ENCODE data around the gene APOL2. TPM values are rescaled to one million over a fixed set of nuclear protein-coding genes. Genes with fewer than 3 reads are reported as not detected.
"Not testable (repeated sequence)": the region's sequence is repeated elsewhere in the genome, so short reads cannot be mapped to it uniquely, and the experiment has no call there.

Gene APOL2
- total RNA-seq, 1 donor = 78.2 TPM

DNA sequence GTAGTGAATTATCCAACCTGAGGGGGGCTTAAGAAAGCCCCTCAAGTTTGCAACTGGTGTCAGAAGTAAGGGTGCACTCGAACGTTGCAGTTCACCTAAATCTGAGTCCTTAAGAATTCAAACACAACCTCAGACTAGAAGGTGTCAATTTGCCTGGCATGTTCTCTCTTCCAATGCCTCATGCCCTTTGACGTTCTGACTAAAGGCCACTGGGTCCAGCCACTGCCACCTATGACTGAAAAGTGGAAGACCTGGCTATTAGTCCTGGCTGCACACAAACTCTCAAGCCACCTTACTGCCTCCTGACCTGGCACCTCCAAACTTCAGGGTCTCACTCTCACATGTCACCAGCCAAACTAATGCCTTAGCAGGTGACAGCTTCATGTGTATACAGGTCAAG, 45.8 kb downstream of the APOL2 start:
- DNase-seq (ENCODE audit: low read depth) = no peak
- TF ChIP-seq, protein P1, sequence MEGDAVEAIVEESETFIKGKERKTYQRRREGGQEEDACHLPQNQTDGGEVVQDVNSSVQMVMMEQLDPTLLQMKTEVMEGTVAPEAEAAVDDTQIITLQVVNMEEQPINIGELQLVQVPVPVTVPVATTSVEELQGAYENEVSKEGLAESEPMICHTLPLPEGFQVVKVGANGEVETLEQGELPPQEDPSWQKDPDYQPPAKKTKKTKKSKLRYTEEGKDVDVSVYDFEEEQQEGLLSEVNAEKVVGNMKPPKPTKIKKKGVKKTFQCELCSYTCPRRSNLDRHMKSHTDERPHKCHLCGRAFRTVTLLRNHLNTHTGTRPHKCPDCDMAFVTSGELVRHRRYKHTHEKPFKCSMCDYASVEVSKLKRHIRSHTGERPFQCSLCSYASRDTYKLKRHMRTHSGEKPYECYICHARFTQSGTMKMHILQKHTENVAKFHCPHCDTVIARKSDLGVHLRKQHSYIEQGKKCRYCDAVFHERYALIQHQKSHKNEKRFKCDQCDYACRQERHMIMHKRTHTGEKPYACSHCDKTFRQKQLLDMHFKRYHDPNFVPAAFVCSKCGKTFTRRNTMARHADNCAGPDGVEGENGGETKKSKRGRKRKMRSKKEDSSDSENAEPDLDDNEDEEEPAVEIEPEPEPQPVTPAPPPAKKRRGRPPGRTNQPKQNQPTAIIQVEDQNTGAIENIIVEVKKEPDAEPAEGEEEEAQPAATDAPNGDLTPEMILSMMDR (IDR thresholded peaks at IDR 0.05; ENCODE audit: insufficient read depth, low read depth, low read length) = no peak
- H3K4me3 ChIP-seq (ENCODE audit: low read depth, low read length) = no peak overlapping the region

DNA sequence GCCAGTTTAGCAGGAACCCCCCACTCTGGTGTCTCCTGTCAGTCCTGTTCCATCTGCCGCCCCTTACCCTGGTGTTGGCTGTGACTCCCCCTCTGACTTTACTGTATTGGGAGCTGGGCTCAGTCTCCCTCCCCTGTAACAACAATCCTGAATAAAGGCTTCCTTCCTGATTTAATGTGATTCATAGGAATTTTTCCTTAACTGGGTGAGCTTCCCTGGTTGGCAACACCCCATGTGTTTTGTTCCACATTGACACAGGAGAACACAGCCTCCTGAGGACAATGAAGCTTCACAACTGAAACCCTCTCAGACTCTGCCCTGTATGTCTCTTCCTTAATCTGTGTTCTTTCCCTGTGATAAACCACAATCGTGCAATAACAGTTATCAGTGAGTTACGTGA, 46.2 kb downstream of the APOL2 start:
- no peak for DNase-seq (ENCODE audit: low read depth)
- H3K4me3 ChIP-seq (ENCODE audit: low read depth, low read length) = no peak overlapping the region
- TF ChIP-seq, protein P1 (IDR thresholded peaks at IDR 0.05; ENCODE audit: insufficient read depth, low read depth, low read length) = no peak

DNA sequence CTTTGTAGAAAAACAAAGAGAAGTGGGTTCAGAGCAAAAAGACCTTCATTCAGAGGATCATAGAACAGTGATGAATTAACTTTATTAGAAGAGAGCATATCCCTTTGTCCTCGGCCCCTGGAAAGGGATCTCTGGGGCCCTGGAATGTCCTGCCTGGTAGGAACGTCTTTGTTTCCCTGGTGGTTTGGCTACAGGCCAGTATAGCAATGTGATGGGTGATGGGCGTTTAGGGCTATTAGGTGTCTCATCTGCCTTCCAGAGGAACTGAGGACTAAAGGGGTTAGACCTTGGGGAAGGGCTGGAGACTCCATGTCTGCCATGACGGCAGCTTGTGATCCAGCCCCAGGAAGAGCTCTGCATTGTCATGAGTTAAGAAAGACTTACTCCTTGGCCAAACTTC, 46.8 kb downstream of the APOL2 start:
- DNase-seq (ENCODE audit: low read depth) = no peak
- TF ChIP-seq, protein P1 (IDR thresholded peaks at IDR 0.05; ENCODE audit: insufficient read depth, low read depth, low read length) = no peak
- H3K4me3 ChIP-seq (ENCODE audit: low read depth, low read length) = no peak overlapping the region

DNA sequence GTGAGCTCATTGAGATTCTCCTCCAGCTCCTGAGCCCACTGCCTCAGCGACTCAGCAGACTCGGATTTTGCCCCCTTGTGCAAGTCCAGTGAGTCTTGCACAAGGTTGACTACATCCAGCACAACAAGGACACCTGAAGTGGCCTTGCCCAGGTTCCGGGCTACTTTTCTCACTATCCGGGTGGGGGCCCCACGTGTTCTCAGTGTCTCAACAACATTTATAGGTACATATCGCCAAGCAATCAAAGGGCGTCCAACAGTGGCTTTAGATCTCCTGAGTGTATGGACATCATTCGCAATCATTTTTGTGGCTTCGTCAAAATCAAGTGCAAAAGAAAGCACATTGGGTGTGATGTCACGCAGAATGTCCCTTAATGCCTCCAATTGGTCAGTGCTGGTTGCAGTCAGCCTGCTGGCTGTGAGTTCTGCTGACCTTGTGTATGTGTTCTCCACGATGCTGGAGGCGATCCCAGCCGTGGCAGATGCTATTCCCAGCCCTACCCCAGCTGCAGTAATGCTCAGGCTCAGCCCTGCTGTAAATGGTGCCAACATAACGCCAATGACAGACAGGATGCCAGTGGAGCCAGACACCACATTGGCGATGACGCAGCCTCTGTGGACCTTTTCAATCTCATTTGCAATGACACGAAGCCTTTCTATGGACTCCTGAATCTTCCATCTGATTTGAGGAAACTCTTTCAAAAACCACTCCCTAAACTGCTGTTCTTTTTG, 48.1 kb downstream of the APOL2 start:
- TF ChIP-seq, protein P1 (IDR thresholded peaks at IDR 0.05; ENCODE audit: insufficient read depth, low read depth, low read length) = no peak
- no peak overlapping the region for H3K4me3 ChIP-seq (ENCODE audit: low read depth, low read length)
- DNase-seq (ENCODE audit: low read depth) = peak; percentile 42

DNA sequence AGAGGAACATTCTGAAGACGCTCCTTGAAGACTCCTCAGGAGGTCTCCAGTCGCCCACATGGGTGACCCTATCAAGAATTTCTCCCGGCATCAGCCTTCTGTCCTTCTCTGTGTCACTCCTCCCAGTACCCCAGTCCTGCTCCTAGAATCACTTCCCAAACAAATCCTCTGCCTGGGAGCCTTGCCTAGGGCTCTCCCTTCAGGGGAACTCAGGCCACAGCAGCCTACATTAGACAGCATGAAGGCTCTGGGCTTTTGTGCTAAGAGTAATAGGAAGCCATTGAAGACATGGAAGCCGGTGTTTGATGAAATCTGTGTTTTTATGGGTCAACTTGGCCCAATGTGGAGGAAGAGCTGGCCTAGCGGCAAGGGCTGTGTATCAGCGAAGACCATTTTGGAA, 51.5 kb downstream of the APOL2 start:
- DNase-seq (ENCODE audit: low read depth) = not testable (repeated sequence)

DNA sequence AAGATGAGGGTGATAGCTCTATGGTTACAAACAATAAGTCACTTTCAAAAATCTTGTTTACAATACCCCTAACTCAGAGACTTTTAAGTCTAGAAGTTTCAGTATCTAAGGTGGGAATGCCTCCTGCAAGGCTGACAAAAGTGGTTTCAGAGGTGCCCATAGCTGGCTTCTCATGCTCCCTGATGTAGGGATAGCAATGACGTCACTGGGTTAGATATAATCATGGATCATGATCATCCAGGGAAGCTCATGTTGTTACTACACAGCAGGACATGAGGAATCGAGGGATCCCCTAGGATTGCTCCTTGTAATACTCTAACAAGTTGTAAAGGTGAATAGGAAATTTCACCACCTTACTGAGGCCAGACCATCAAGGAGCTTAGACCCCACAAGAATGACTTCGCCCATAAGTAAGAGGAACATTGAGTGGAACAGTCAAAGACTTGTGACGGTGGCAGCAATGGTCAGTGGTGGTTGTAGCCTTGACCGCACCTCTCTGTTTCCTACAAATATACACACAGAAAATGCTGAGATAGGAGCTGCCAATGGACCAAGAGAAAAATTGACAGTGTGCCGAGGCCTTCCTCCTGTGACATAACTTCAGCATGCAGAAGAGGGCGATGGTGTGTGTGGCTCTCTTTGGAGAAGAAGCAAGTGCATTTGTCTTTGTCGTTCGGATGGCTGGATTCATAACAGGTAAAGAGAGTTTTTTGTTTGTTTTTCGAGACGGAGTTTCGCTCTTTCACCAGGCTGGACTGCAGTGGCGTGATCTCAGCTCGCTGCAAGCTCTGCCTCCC, 53.3 kb downstream of the APOL2 start:
- no peak overlapping the region for H3K4me3 ChIP-seq (ENCODE audit: low read depth, low read length)
- DNase-seq (ENCODE audit: low read depth) = no peak
- TF ChIP-seq, protein P1 (IDR thresholded peaks at IDR 0.05; ENCODE audit: insufficient read depth, low read depth, low read length) = no peak

More for the DNA sequence above, 51.5 kb downstream of the APOL2 start:
- H3K4me3 ChIP-seq (ENCODE audit: low read depth, low read length) = not testable (repeated sequence)

DNA sequence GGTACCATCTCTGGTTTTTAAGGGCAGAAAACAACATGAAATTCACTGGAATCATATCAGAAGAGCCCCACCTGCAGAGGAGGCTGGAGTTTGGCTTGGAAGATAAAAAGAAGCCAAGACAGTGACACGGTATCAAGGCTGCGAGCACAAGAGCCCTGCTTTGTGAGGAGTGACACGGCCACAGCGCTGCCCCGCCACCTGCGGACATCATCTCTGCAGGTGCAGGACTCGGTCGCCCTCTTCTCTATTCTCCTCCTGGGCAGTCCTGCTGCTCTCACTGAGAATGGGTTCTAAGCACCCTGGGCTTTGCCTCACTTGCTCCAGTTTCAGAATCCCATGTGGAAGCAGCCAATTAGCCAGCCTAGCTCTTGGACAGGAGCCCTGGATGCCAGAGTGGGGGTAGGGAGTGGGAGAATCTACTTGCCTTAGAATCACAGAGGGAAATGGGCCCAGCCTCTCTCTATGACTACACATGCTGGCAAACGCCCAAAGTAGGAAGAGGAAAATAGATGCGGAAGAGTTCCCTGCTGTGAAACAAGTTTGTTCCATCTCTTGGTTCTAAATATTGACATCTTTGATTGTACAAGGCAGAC, 54.8 kb downstream of the APOL2 start:
- TF ChIP-seq, protein P1 (IDR thresholded peaks at IDR 0.05; ENCODE audit: insufficient read depth, low read depth, low read length) = no peak
- no peak for DNase-seq (ENCODE audit: low read depth)
- no peak overlapping the region for H3K4me3 ChIP-seq (ENCODE audit: low read depth, low read length)
